ENCODE data around the gene MYO1E.

Gene MYO1E

GRCh38 chr15:59317211-59317610 lies 55.5 kb downstream of the MYO1E start:
- no peak for DNase-seq (ENCODE audit: low read depth in 2 of 2)

- no peak for DNase-seq (ENCODE audit: low read depth in 2 of 2)
Observed at GRCh38 chr15:59315914-59316451, 56.7 kb downstream of the MYO1E start.

GRCh38 chr15:59313641-59314332 lies 58.9 kb downstream of the MYO1E start:
- no peak for DNase-seq (ENCODE audit: low read depth in 2 of 2)

GRCh38 chr15:59312205-59312604 lies 60.5 kb downstream of the MYO1E start:
- DNase-seq (ENCODE audit: low read depth in 2 of 2) = no peak

GRCh38 chr15:59311195-59311594 lies 61.5 kb downstream of the MYO1E start:
- DNase-seq (ENCODE audit: low read depth in 2 of 2) = no peak

GRCh38 chr15:59309405-59309804 lies 63.3 kb downstream of the MYO1E start:
- no peak for DNase-seq (ENCODE audit: low read depth in 2 of 2)

GRCh38 chr15:59307165-59307537 lies 65.5 kb downstream of the MYO1E start:
- no peak for DNase-seq (ENCODE audit: low read depth in 2 of 2)

GRCh38 chr15:59306520-59307164 lies 66.0 kb downstream of the MYO1E start:
- DNase-seq (ENCODE audit: low read depth in 2 of 2) = no peak

GRCh38 chr15:59304807-59305206 lies 67.9 kb downstream of the MYO1E start:
- no peak for DNase-seq (ENCODE audit: low read depth in 2 of 2)

- DNase-seq (ENCODE audit: low read depth in 2 of 2) = no peak
Observed at GRCh38 chr15:59304034-59304795, 68.5 kb downstream of the MYO1E start.

GRCh38 chr15:59303633-59304032 lies 69.0 kb downstream of the MYO1E start:
- DNase-seq (ENCODE audit: low read depth in 2 of 2) = no peak

GRCh38 chr15:59303136-59303535 lies 69.5 kb downstream of the MYO1E start:
- DNase-seq (ENCODE audit: low read depth in 2 of 2) = no peak

GRCh38 chr15:59301527-59301926 lies 71.1 kb downstream of the MYO1E start:
- no peak for DNase-seq (ENCODE audit: low read depth in 2 of 2)

- DNase-seq (ENCODE audit: low read depth in 2 of 2) = no peak
Observed at GRCh38 chr15:59300618-59301139, 72.0 kb downstream of the MYO1E start.

- DNase-seq (ENCODE audit: low read depth in 2 of 2) = peak; percentile 42 to 57
Observed at GRCh38 chr15:59299929-59300617, 72.6 kb downstream of the MYO1E start.

- no peak for DNase-seq (ENCODE audit: low read depth in 2 of 2)
Observed at GRCh38 chr15:59298854-59299250, 73.8 kb downstream of the MYO1E start.

GRCh38 chr15:59298225-59298853 lies 74.3 kb downstream of the MYO1E start:
- no peak for DNase-seq (ENCODE audit: low read depth in 2 of 2)

GRCh38 chr15:59296181-59296617 lies 76.5 kb downstream of the MYO1E start:
- no peak for DNase-seq (ENCODE audit: low read depth in 2 of 2)

GRCh38 chr15:59295261-59296001 lies 77.2 kb downstream of the MYO1E start:
- DNase-seq (ENCODE audit: low read depth in 2 of 2) = no peak

- no peak for DNase-seq (ENCODE audit: low read depth in 2 of 2)
Observed at GRCh38 chr15:59294574-59295260, 78.0 kb downstream of the MYO1E start.

Measured in stimulated activated CD8-positive, alpha-beta memory T cell treated with anti-CD3 and anti-CD28 coated beads, Interleukin-2, amount 100 ng/mL, for 1 hour (primary cell).